T1000 (cell line): Measurements from ENCODE around the gene TCFL5.

Source experiments
- DNase-seq: peaks from one replicate; lab custom pipeline; 2025; ENCODE audit warnings: mixed read lengths; lab: John Stamatoyannopoulos, UW

Gene TCFL5

DNA sequence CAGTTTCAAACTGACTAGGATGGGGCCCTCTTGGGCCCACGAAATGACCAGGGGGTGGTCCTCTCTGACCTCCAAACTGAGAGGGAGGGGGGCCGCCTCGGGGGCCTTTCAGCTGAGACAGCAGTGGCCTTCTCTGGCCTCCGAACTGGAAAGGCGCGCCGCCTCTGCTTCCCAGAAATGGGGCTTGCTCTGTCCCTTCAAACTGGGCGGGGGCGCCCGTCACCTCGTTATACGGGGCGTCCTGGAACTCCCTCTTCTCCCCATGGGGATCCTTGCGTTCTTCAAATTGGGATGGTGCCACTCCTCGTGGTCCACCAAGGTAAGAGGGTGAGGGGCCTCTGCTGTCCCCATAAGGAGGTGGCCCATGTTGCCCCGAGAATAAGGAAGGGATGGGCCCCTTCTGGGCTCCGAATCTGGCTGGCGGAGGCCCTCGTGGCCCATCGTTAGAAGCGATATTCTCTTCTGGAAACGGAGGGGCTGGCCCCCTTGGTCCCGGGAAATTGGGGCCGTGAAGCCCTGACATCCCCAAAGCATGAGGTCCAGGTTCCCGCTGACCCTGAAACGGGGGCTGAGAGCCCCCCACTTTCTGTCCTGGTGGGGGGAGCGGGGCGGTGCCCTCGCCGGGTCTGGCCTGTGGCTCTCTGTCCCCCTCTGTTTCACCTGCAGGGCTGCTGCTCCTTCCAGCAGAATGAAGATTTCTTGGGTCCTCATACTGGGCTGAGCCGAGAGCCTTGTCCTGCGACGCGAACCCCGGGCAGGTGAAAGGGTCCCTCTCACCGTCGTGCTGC is 18.7 kb upstream of the TCFL5 start:
- no peak for DNase-seq

DNA sequence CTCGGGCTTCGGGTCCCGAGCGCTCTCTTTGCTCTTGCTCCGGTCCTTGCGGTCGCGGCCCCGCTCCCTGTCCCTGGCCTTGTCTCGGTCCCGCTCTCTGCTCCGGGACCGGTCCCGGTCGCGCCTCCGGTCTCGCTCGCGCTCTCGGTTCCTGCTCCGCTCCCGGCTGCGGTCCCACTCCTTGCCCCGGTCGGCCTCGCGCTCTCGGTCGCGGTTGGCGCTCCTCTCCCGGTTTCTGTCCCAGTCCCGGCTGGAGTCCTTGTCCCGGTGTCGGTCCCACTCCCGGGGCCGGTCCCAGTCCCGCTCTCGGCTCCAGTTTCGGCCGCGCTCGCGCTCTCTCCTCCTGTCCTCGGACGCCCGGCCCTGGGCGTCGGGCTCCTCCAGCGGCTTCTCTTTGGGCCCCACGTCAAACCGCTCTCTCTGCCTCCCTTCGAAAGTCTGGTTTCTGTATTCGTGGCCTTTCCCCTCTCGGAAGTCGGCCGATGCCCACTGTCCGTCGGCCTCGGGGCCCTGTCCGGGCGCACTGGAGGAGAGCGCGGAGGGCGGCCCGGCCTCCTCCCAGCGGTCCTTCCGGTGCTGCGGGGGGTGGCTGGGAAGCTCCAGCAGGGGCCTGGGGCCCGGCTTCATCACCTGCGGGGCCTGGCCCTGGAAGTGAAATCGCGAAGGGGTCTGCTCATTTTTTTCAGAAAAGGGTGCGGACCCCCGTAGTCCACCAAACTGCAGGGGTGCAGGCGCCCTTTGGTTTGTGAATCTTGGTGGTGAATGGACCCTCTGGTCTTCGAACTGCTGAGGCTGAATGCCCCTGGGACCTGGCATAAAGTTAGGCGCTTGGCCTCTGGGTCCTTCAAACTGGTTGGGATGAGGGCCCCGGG is 17.9 kb upstream of the TCFL5 start:
- no peak for DNase-seq

DNA sequence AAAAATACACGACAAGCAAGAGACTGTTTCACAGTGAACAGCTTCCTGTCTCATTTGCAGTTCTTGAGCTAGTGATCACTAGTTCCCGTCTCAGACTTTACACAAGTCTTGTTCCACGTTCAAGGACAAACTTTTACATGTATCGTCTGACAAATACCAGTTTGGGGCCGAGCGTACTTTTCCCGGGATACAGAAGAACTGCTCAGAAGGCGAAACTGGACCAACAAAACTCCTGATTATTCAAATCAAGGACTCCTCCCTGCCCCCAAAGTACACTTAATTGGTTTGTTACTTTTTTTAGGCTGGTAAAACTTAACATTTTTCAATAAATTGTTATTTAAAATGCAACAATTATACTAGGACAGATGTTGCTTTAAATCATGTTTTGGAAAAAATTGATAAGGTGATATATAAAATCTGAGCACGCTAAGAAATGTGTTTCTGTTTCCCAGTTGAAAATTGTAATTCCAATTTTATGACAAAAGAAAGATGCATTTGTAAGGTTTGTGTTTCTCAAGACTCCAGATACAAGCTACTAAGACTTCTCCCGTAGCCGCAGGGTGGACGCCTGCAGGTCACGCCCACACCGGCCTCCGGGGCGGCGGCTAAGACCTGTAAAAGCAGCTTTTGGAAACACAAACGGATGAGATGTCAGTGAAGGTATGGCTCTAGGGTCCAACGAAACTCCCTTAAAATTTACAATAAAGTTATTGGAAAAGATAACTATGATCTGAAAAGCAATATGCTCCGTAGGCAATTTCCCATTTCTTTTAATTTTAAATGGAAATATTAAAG is 16.8 kb upstream of the TCFL5 start:
- no peak for DNase-seq

DNA sequence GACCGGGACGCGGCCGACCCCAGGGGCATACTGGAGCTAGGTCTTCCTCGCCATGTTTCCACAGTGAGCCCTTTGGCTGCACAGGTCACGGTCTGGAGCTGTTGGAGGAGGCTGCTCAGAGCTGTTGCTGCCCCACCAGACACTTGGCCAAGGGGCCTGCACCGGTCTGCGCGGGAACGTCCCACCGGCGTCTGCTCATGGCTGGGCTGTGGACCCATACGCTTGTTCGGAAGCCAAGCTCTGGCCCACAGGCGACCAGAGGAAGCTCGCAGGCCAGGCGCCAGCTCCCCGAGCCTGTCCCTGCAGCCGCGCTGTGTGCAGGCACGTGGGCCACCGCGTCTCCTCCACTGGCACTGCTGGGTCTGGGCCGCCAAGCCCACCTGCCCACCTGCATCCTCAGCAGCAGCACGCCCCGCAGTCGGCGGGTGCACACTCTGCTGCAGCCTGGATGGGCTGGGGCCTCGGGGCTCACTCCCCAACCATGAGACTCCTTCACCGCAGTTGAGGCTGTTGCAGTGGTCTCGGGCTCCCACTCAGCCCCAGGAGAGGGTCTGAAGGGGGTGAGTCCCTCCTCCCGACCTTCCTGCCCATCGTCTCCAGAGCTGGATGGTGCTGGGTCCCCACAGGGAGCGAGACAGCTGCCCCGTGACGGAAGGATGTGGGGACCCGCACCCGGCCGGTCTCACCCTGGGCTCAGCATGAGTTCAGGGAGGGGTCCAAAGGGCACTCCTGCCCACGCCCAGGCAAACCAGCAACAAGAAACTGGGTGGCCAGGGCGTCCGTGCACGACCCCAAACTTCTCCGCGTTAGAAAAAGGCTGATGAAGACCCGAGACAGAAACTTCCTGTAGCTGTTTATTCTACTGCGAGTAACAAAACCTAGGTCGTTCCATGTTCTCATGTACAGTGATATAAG is 15.5 kb upstream of the TCFL5 start:
- DNase-seq: no peak

DNA sequence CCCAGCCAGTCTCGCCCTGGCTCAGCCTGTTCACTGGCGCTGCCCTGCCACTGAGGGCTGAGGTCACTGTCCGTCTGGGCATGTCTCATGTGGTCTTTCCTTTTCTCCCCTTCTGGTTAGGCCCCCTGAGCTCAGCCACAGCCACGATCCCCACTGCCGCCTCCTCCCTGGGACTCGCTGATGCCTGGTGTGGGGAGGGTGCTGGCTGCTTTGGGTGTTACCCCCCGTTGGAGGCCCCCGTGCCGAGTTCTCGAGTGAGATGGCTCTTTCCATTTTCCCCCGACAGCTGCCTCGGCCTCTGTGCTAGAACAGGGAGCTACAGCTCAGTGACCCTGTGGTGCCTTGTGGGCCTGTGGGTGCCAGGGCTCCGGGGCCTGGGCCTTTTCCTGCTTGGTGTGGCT is 14.9 kb upstream of the TCFL5 start:
- DNase-seq: no peak

DNA sequence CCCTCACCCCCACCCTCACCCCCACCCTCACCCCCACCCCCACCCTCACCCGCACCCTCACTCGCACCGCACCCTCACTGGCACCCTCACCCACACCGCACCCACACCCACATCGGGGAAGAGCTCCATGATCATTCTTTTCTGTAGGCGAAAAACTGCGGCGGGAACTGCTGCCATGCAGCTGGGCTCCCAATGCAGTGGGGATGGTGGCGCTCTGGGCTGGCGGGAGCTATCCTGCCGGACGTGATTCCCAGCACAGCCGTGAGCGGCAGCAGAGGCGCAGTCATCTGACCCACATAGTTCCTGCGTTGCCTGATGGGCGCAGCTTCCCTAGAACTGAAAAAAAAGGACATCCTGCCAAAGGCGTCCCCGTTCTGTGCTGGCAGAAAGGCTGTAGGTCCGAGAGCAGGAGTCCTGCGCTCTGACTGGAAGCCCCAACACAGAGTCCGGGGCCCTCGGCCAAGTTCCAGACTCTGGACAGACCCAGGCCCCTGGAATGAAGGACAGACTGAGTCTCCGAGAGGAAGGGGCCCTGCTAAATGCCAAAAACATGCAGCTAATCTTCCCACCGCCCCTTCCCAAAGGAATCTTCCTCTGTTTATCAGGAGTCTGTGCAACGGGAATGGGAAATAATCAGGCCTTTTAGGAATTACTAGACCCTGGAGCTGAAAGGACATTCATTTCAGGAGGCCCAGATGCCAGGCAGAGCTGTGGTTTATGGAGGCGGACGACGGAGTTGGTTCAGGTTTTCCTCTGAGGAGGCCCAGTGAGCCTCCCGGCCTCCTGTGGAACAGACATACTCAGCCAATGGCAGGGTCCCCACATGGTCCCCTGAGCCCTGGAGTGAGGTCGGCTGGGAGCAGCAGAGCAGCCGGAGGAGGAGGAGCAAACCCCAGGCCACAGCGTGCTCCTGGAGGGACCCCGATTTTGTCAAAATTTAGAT is 14.1 kb upstream of the TCFL5 start:
- peak; percentile 61 for DNase-seq

DNA sequence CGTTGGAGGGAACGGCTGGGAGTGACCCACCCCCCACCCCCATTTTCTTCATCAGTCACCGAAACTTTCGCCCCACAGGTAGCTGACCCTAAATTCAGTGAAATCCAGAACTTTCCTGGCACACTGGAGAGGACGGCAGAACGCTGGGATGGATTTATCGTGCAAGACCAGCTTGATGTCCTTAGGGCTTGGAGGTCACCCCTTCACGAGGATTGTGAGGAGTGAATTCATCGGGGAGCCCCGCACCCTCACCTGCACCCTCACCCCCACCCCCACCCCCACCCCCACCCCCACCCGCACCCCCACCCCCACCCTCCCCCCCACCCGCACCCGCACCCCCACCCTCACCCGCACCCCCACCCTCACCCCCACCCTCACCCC is 13.3 kb upstream of the TCFL5 start:
- no peak for DNase-seq

DNA sequence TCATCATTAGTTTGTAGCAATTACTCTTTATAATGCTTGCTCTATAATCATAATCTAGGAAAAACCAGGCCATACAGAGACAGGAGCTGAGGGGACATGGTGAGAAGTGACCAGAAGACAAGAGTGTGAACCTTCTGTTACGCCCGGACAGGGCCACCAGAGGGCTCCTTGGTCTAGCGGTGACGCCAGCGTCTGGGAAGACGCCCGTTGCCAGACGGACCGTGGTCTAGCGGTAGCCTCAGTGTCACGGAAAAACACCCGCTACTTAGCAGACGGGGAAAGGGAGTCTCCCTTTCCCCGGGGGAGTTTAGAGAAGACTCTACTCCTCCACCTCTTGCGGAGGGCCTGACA is 12.0 kb upstream of the TCFL5 start:
- peak; percentile 36 for DNase-seq

DNA sequence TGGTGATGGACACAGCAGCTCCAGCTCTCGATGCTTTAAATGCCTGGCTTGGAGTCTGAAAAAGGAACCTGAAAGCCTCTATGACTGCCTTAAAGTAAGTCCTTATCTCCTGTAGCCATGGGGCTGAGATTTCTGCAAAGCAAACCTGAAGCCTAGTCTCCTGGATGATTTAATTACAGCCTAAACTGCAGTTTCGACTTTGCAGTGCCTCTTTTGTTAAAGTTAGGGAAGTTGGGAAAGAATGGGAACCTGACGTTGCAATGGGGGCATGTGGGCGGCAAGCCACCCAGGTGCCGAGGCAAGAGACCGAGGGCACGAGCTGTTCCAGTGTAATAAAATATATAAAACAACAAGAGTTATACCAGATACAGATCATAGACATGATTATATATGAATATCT is 11.7 kb upstream of the TCFL5 start:
- no peak for DNase-seq

DNA sequence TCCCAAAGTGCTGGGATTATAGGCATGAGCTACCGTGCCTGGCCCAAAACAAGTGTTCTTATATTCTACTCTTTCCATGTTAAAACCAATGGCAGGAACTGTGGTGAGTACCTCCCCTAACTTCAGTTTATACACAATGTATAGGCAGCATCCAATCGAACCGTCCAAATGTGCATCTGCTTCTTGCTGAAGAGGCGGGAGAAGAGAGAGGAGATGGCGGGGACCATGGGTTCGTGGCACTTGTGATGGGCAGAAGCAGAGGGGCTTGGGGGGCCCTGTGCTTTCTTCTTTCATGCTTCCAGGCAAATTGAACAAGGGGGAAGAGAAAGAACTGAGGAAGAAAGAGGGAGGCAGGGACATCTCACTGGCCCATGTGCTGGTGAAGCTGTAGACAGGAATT is 11.2 kb upstream of the TCFL5 start:
- no peak for DNase-seq

DNA sequence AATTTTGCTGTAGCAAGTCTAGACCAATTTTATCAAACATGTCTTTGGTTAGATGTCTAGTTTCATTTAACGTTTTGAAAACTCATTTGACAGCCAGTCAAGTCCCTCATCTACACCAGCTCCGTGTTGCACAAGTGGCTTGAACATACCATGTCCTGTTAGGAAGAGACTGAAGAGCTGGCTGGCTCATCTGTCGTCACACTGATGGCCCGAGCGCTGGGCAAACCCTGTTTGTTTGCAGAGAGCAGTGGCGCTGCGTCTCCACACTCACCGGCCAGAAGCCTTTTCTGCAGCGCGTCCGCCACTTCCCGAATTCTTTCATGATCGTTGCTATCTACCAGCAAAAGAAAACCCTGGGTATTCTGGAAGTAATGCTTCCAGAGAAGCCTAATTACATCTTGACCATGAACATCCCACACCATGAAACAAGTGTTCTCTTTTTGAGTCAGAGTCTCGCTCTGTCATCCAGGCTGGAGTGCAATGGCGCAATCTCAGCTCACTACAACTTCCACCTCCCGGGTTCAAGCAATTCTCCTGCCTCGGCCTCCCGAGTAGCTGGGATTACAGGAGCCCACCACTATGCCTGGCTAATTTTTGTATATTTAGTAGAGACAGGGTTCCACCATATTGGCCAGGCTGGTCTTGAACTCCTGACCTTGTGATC is 10.7 kb upstream of the TCFL5 start:
- DNase-seq: no peak

DNA sequence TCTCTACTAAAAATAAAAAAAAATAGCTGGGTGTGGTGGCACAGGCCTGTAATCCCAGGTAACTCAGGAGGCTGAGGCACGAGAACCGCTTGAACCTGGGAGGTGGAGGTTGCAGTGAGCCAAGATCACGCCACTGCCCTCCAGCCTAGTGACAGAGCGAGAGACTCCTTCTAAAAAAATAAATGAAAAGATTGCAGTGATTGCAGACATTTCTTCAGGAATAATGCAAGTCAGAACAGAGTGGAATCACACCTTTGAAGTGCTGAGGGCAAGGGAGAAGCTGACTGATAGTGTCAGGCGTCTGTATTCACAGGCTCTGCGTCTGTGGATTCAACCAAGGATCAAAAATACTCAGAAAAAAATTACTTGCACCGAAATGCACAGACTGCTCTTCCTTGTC is 2.6 kb upstream of the TCFL5 start:
- DNase-seq: no peak

DNA sequence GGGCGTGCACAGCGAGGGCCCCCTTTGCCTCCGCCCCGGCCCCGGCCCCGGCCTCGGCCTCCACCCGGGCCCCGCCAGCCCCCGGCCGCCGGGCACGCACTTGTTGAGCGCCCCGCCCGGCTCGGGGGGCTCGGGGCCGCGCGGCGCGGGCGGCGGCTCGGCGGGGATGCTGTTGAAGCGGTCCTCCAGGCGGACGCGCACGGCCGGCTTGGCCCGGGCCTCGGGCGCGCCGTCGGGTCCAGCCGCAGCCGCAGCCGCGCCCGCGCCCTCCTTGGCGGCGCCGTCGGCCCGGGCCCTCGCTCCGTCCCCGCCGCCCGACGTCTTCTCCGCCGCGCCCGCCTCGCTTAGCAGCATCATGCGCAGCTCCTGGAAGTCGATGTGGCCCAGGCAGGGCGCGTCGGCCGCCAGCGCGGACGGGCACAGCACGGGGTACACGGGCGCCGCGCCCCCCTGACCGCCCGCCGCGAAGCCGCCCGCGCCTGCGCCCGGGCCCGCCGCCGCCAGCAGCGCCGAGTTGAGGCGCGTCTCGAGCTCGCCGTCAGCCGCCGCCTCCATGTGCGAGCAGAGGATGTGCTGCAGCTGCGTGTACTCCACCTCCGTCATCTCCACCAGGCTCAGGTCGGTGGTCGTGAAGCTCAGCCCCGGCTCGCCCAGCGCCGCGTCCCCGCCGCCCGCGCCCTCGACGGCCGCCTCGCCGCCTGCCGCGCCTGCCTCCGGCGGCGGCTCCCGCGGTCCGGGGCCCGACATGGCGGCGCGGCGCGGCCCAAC is 514 bp downstream of the TCFL5 start:
- no peak for DNase-seq

DNA sequence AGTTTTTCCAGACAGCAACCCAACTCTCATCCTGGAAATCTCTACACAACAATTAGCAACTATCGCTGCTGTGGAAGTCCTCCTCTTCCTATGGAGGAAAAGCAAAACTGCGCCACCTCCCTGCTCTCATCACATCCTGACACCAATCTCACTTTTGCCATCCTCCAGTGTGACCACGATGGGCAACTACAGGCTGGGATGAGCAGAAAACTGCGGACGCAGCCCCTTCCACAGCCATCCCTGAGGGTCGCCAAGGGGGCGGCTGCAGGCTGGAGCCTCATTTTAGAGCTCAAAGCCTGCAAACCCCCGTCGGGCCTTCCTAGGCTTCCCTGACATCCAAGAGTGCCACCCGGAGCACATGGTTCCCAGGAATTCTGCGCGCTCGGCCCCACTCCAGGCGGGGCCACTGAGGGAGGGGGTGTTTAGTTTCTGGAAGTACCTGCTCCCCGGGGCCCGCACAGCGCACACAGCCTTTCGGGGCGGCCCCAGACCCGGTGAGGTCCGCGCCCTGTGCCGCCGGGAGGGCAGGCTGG is 1.2 kb downstream of the TCFL5 start:
- no peak for DNase-seq

DNA sequence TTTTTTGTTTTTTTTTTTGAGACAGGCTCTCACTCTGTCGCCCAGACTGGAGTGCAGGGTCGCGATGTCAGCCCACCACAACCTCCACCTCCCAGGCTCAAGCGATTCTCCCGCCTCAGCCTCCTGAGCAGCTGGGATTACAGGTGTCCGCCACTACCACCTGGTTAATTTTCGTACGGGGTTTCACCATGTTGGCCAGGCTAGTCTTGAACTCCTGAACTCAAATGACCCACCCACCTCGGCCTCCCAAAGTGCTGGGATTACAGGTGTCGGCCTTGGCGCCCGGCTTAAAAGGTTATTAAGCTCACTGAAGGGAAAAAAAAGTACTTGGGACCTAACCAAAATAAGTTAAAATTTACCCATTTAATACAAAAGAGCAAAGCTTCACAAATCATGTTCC is 1.9 kb downstream of the TCFL5 start:
- DNase-seq: no peak

DNA sequence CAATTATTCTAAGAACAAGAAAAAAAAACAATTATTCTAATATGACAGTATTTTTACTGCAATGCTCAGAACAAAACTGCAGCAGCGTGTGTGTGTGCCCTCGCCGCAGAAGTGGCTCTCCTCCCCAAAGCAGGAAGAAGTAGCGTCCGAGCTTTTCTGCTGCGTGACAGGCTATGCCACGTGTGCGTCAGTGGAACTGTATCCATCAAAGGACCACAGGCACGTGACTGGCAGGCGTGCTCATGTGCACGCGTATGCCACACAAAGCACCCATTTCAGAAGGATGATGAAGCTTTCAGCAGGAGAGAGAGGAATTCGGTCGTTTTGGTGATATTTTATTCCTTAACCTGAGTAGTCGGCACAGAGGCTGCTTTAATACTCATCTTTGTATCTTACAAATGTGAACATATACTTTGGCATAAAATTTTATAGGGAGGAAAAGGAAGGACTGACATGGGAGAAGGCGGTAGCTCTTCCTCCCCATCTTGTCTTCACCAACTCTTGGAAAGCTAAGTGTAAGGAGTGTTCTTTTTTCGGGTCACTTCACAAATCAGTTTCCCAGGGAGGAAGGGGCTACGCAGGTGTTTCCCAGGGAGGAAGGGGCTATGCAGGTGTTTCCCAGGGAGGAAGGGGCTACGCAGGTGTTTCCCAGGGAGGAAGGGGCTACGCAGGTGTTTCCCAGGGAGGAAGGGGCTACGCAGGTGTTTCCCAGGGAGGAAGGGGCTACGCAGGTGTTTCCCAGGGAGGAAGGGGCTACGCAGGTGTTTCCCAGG is 3.4 kb downstream of the TCFL5 start:
- DNase-seq: no peak

DNA sequence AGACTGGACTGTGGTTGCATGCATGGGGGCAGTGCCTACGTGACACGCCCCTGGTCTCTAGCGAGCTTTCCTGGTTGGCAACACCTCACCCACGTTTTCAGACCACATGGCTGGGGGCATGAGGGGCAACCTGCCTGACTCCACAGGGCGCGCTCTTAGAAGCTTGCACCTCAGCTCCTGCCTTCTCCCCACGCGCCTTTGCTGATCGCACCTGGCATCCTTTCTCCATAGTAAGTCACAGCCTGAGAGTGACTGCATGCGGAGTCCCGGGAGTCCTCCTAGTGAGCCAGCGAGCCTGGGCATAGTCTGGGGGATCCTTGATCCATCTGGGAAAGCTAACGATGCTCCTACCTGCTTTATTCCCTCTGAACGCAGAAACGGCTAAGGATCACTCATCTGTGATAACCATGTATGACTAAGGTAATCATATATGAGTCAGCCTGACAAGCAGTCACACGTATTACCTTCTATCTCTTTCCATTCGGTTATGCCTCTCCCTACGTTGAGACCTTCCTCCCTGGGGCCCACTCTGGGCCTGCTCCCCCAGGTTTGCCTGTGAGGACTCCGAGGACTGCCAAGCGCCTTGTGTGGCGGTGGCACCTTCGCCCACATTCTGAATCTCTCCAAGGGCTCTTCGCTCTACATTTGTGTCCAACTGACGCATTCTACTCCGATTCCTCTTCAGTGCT is 4.5 kb downstream of the TCFL5 start:
- no peak for DNase-seq

DNA sequence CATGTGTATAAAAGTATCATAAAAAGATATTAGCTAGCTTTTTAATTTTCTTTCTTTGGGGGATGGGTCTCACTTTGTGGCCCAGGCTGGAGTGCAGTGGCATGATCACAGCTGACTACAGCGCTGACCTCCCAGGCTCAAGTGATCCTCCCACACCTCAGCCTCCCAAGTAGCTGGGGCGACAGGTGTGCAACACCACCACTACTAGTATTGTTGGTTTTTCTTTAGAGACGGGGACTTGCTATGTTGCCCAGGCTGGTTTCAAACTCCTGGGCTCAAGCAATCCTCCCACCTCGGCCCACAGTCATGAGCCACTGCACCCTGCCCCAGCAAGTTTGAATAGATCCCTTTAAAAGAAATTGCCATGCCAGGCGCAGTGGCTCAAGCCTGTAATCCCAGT is 6.5 kb downstream of the TCFL5 start:
- DNase-seq: no peak
